H1 (cell line): ENCODE measurements around the gene NLK. TPM values are rescaled to one million over a fixed set of nuclear protein-coding genes. Genes with fewer than 3 reads are reported as not detected.

Experiments used
- CTCF ChIA-PET: fragments of 300-600 bp; sonication (Branson Sonifier 250); formaldehyde crosslinking; loops from one replicate; lab custom pipeline; 2021; ENCODE audit not compliant: partially characterized antibody; lab: Charles Lee
- POLR2A ChIA-PET: fragments of 300-600 bp; sonication (Branson Sonifier 250); formaldehyde crosslinking; loops from one replicate; lab custom pipeline; 2021; ENCODE audit warnings: inconsistent platforms; ENCODE audit not compliant: partially characterized antibody; lab: Charles Lee
- DNase-seq, 2 experiments: peaks; one replicate each; pipeline versions ENCODE4 v3.0.0 to v3.0.0-alpha.2; 2010 to 2022; ENCODE audit warnings: low spot score in 2 of 2, low read depth in 1 of 2, mixed read lengths in 1 of 2
- FAIRE-seq: peaks from 2 replicates; lab custom pipeline; 2011; peaks lifted over from hg19 to GRCh38; lab: Jason Lieb, UNC
- H2AFZ ChIP-seq: 2 replicates; pipeline ENCODE4 v1.8.1; 2012; ENCODE audit warnings: low read length, inconsistent platforms
- H2AK5ac ChIP-seq: 2 replicates; pipeline ENCODE4 v1.6.1; 2013; ENCODE audit warnings: low read depth, low read length
- H2BK120ac ChIP-seq: replicated peaks from 2 replicates; pipeline ENCODE3; 2013; ENCODE audit warnings: low read depth, low read length, inconsistent platforms
- H2BK12ac ChIP-seq: 2 replicates; pipeline ENCODE4 v1.6.1; 2013; ENCODE audit warnings: low read depth, low read length
- H2BK15ac ChIP-seq: 2 replicates; pipeline ENCODE4 v1.6.1; 2013; ENCODE audit warnings: low read length
- H2BK20ac ChIP-seq: 2 replicates; pipeline ENCODE4 v1.6.1; 2013; ENCODE audit warnings: low read length
- H2BK5ac ChIP-seq: 2 replicates; pipeline ENCODE4 v1.6.1; 2013; ENCODE audit warnings: low read depth, low read length
- H3K14ac ChIP-seq: 2 replicates; pipeline ENCODE4 v1.6.1; 2013; ENCODE audit warnings: inconsistent platforms; ENCODE audit not compliant: insufficient read length
- H3K18ac ChIP-seq: 2 replicates; pipeline ENCODE4 v1.6.1; 2013; ENCODE audit warnings: low read length; ENCODE audit errors: extremely low read depth
- H3K23ac ChIP-seq: 2 replicates; pipeline ENCODE4 v1.6.1; 2013; ENCODE audit warnings: inconsistent platforms; ENCODE audit not compliant: insufficient read length
- H3K23me2 ChIP-seq: 2 replicates; pipeline ENCODE4 v1.6.1; 2013; ENCODE audit warnings: low read depth, low read length
- H3K27ac ChIP-seq: 2 replicates; pipeline ENCODE4 v1.6.1; 2011; ENCODE audit warnings: low read depth, low read length, inconsistent platforms
- H3K27me3 ChIP-seq, 4 experiments: replicated peaks in 1 of 4; 1 replicate in 1 of 4; 2 replicates in 3 of 4; pipeline versions ENCODE4 v1.6.1 to v1.8.1; 2011 to 2013; ENCODE audit warnings: low read length in 3 of 4, mild to moderate bottlenecking in 3 of 4, inconsistent platforms in 2 of 4, mixed read lengths in 2 of 4, moderate library complexity in 1 of 4; ENCODE audit not compliant: control insufficient read depth in 3 of 4, insufficient read depth in 3 of 4; ENCODE audit errors: extremely low read depth in 1 of 4
- H3K36me3 ChIP-seq, 4 experiments: 2 replicates each; pipeline versions ENCODE4 v1.6.1 to v1.8.1; 2011 to 2013; ENCODE audit warnings: mild to moderate bottlenecking in 4 of 4, low read length in 3 of 4, moderate library complexity in 2 of 4, control low read depth in 1 of 4, inconsistent platforms in 1 of 4; ENCODE audit not compliant: insufficient read depth in 4 of 4, control insufficient read depth in 2 of 4
- H3K4ac ChIP-seq: replicated peaks from 2 replicates; pipeline ENCODE3; 2013; ENCODE audit warnings: low read length, low read depth, mixed read lengths, inconsistent platforms; ENCODE audit not compliant: insufficient read length
- H3K4me1 ChIP-seq, 4 experiments: replicated peaks in 1 of 4; 1 replicate in 1 of 4; 2 replicates in 3 of 4; pipeline versions ENCODE4 v1.6.1 to v1.8.1; 2011 to 2013; ENCODE audit warnings: low read length in 3 of 4, inconsistent platforms in 2 of 4, mixed read lengths in 1 of 4; ENCODE audit not compliant: insufficient read depth in 4 of 4, control insufficient read depth in 3 of 4
- H3K4me2 ChIP-seq, 2 experiments: 2 replicates each; pipeline versions ENCODE4 v1.6.1 to v1.8.1; 2011 to 2013; ENCODE audit warnings: low read depth in 2 of 2, low read length in 2 of 2, control low read depth in 1 of 2, inconsistent platforms in 1 of 2, mild to moderate bottlenecking in 1 of 2; ENCODE audit not compliant: insufficient read depth in 1 of 2
- H3K4me3 ChIP-seq, 4 experiments: fragments of 200-600, 300-600 bp in 1 of 4; sonication (generic), shearing (Covaris generic), sonication (Bioruptor Twin) in 1 of 4; 2 replicates each; pipeline versions ENCODE4 v1.5.1 to v1.8.1; 2011 to 2016; ENCODE audit warnings: low read length in 4 of 4, low read depth in 3 of 4, control low read depth in 2 of 4, inconsistent platforms in 2 of 4, mild to moderate bottlenecking in 2 of 4, mixed read lengths in 1 of 4, moderate library complexity in 1 of 4; ENCODE audit not compliant: insufficient read depth in 2 of 4; ENCODE audit errors: extremely low read depth in 1 of 4
- H3K56ac ChIP-seq: replicated peaks from 2 replicates; pipeline ENCODE3; 2013; ENCODE audit warnings: low read depth, mild to moderate bottlenecking, mixed read lengths, low read length, inconsistent platforms; ENCODE audit not compliant: insufficient read length
- H3K79me1 ChIP-seq: 2 replicates; pipeline ENCODE4 v1.6.1; 2013; ENCODE audit warnings: low read depth, low read length, control low read depth
- H3K79me2 ChIP-seq, 2 experiments: 2 replicates each; pipeline versions ENCODE4 v1.6.1 to v1.8.1; 2012 to 2013; ENCODE audit warnings: low read length in 2 of 2, mild to moderate bottlenecking in 2 of 2, inconsistent platforms in 1 of 2; ENCODE audit not compliant: insufficient read depth in 2 of 2, control insufficient read depth in 1 of 2
- H3K9ac ChIP-seq, 4 experiments: replicated peaks in 1 of 4; 1 replicate in 1 of 4; 2 replicates in 3 of 4; pipeline versions ENCODE4 v1.6.1 to v1.8.1; 2011 to 2013; ENCODE audit warnings: low read depth in 3 of 4, low read length in 3 of 4, control low read depth in 2 of 4, mild to moderate bottlenecking in 2 of 4, moderate library complexity in 2 of 4, inconsistent platforms in 1 of 4; ENCODE audit errors: extremely low read depth in 1 of 4
- H3K9me3 ChIP-seq, 2 experiments: 2 replicates each; pipeline versions ENCODE4 v1.6.1 to v1.8.1; 2012 to 2013; ENCODE audit warnings: mild to moderate bottlenecking in 2 of 2, moderate library complexity in 2 of 2, control low read depth in 1 of 2, inconsistent platforms in 1 of 2, low read depth in 1 of 2, low read length in 1 of 2, mixed read lengths in 1 of 2; ENCODE audit not compliant: insufficient read depth in 2 of 2
- H4K20me1 ChIP-seq, 2 experiments: replicated peaks in 1 of 2; 2 replicates each; pipeline versions ENCODE3 to v1.8.1; 2011 to 2013; ENCODE audit warnings: inconsistent platforms in 2 of 2, low read length in 2 of 2, mild to moderate bottlenecking in 1 of 2; ENCODE audit not compliant: insufficient read depth in 2 of 2, control insufficient read depth in 1 of 2
- H4K5ac ChIP-seq: 2 replicates; pipeline ENCODE4 v1.6.1; 2013; ENCODE audit warnings: low read length, low read depth, mixed read lengths, inconsistent platforms; ENCODE audit not compliant: insufficient read length
- H4K8ac ChIP-seq: 2 replicates; pipeline ENCODE4 v1.8.0; 2013; ENCODE audit warnings: mild to moderate bottlenecking, moderate library complexity, low read length, inconsistent platforms; ENCODE audit not compliant: insufficient read depth; ENCODE audit errors: extremely low read depth
- H4K91ac ChIP-seq: replicated peaks from 2 replicates; pipeline ENCODE3; 2013; ENCODE audit warnings: low read length, mixed read lengths, inconsistent platforms; ENCODE audit not compliant: insufficient read length
- POU5F1 ChIP-seq: IDR thresholded peaks from 2 replicates; pipeline ENCODE4 v1.6.1; 2011; ENCODE audit warnings: low read depth, mild to moderate bottlenecking, low read length, moderate library complexity
- SIRT6 ChIP-seq: IDR thresholded peaks from one replicate; pipeline ENCODE4 v1.7.1; 2012; ENCODE audit warnings: low read length, inconsistent platforms
- SUZ12 ChIP-seq: fragments of 200-600 bp; sonication (generic); IDR thresholded peaks from 2 replicates; pipeline ENCODE4 v1.6.1; 2012; ENCODE audit warnings: mild to moderate bottlenecking, inconsistent platforms, low read length, moderate library complexity, mixed read lengths
- TAF7 ChIP-seq: optimal IDR thresholded peaks from 2 replicates; pipeline ENCODE3; 2011; ENCODE audit warnings: low read depth, mild to moderate bottlenecking, inconsistent platforms, low read length, moderate library complexity, borderline replicate concordance
- WGBS, 2 experiments: shearing (Covaris generic) in 1 of 2; methylation state at CpG; one replicate each; pipeline versions ENCODE4 v1.1.6 to v1.1.7; 2013 to 2015; ENCODE audit warnings: low lambda C conversion rate in 2 of 2, mixed read lengths in 2 of 2, inconsistent platforms in 1 of 2, low coverage in 1 of 2, missing lambda C conversion rate in 1 of 2; ENCODE audit not compliant: insufficient replicate concordance in 2 of 2, insufficient coverage in 1 of 2, insufficient read length in 1 of 2; ENCODE audit errors: extremely low coverage in 1 of 2, missing lambda C conversion rate in 1 of 2; 5-methylcytosine and 5-hydroxymethylcytosine counted together
- polyA plus RNA-seq, 7 experiments: library from polyadenylated mRNA; depleted of rRNA in 3 of 7; stranded (reverse) in 5 of 7; unstranded in 2 of 7; fragments of >200 nt in 5 of 7; fragments of 200-250 nt in 2 of 7; gene quantifications; 1 replicate in 5 of 7; 2 replicates in 1 of 7; 4 replicates in 1 of 7; pipeline versions ENCODE4 v1.2.1 to v1.2.3, GENCODE V29; 2011 to 2013; ENCODE audit warnings: missing spikeins in 2 of 7, mixed read lengths in 2 of 7
- total RNA-seq: library from RNA; stranded (reverse); fragmentation: NEBNext Ultra II Directional; extraction: Animal tissue kit (Norgen Biotek cat#: 25700); gene quantifications from 2 replicates; pipeline ENCODE4 v1.2.1, GENCODE V29; 2021

Gene NLK
- total and polyA plus RNA-seq, 2 of the 8 experiments (the other 6 are each of a cell fraction or from before 2014, with no cell fraction given) = 30.8 to 49.9 TPM

- POLR2A ChIA-PET = interaction anchor here (0.8 to 1.3 kb wide), 2 partner anchors 9 to 56 kb away, joined by 3 to 4 read pairs; no protein-coding TSS in a partner anchor
- Histone ChIP-seq H3K27ac (no peak overlapping the region), H2AK5ac (no peak overlapping the region), H3K4me3 (no peak overlapping the region), H4K91ac (no peak overlapping the region), H2BK15ac (no peak overlapping the region), H3K4me2 (no peak overlapping the region), H2BK12ac (no peak overlapping the region), H2BK20ac (no peak overlapping the region), H3K4me1 (peaks cover 2 to 11% (median 6%) of the 10 kb centered on the region in 4 experiments; a peak in 6 of 7 replicates), H3K36me3 (peaks cover 0 to 6% (median 0%) of the 10 kb centered on the region in 4 experiments; a peak in 1 of 8 replicates), H2BK5ac (no peak overlapping the region), H2AFZ (no peak overlapping the region), H3K23ac (no peak overlapping the region), H4K5ac (no peak overlapping the region), H3K56ac (no peak overlapping the region), H3K14ac (no peak overlapping the region), H3K9me3 (no peaks in the 10 kb centered on the region), H3K27me3 (no peaks in the 10 kb centered on the region), H4K20me1 (peaks cover 2 to 4% of the 10 kb centered on the region in 2 experiments), H3K79me2 (peaks cover 13 to 18% of the 10 kb centered on the region in 2 experiments), H3K18ac (no peak overlapping the region), H3K4ac (no peak overlapping the region), H3K9ac (no peak overlapping the region), H3K79me1 (peaks cover 2% of the 10 kb centered on the region; the same call in 1 of the 2 replicates), H2BK120ac (no peak overlapping the region), H3K23me2 (peaks cover 7% of the 10 kb centered on the region; the same call in 1 of the 2 replicates), H4K8ac (no peak overlapping the region)
- TF ChIP-seq SIRT6 = no peak
- TF ChIP-seq TAF7 = no peak
- no peak for TF ChIP-seq POU5F1
- TF ChIP-seq SUZ12 = no peak
- WGBS, 2 experiments = 82% methylated on average over 1 of the region's 1 CpG; no CpG with 5 or more reads in 1 of the 2 experiments
- CTCF ChIA-PET = interaction anchor here (1.5 kb wide), 1 partner anchor 167 kb away, joined by 3 read pairs; no protein-coding TSS in a partner anchor
- FAIRE-seq (no peak), DNase-seq (no peak)
These were observed 3.7 kb upstream of the NLK start for GRCh38 chr17:28038802-28039201.
